Testis (tissue), 3 donors: ENCODE results near the gene XYLT1. TPM values are rescaled to one million over a fixed set of nuclear protein-coding genes. Genes with fewer than 3 reads are reported as not detected.

Experiments used
- DNase-seq: peaks from one replicate; pipeline ENCODE4 v3.0.0-alpha.2; 2019
- H3K27ac ChIP-seq, 2 donors: fragments of 200-600 bp; sonication (generic); one replicate each; pipeline ENCODE4 v1.5.1; 2019
- H3K27me3 ChIP-seq: fragments of 200-600 bp; sonication (generic); one replicate; pipeline ENCODE4 v1.5.1; 2019
- H3K36me3 ChIP-seq: fragments of 200-600 bp; sonication (generic); one replicate; pipeline ENCODE4 v1.5.1; 2017; ENCODE audit warnings: low read depth; ENCODE audit errors: missing control alignments
- H3K4me1 ChIP-seq: fragments of 200-600 bp; sonication (generic); one replicate; pipeline ENCODE4 v1.5.1; 2019
- H3K4me3 ChIP-seq, 2 donors: fragments of 200-600 bp; sonication (generic); one replicate each; pipeline ENCODE4 v1.5.1; 2017 to 2019
- H3K9me3 ChIP-seq: fragments of 200-600 bp; sonication (generic); one replicate; pipeline ENCODE4 v1.5.1; 2017
- POLR2A ChIP-seq: fragments of 450-650 bp; IDR thresholded peaks from one replicate; pipeline ENCODE4 v1.6.1; 2017; ENCODE audit warnings: antibody characterized with exemption, mild to moderate bottlenecking, moderate library complexity
- WGBS, 2 donors: methylation state at CpG; one replicate each; pipeline ENCODE4 v1.1.5; 2018; 5-methylcytosine and 5-hydroxymethylcytosine counted together
- intact Hi-C: fragments of 100-400 bp; cut with DNase I; formaldehyde crosslinking; loops from one replicate; pipeline ENCODE4 v1.15.1; 2023; ENCODE audit warnings: low total_unique reads
- polyA plus RNA-seq: library from polyadenylated mRNA; stranded (reverse); fragments of 350-450 nt; fragmentation: Illumina TruSeq; extraction: RNeasy Lipid Tissue Mini Kit (QIAGEN cat#74804); gene quantifications from one replicate; pipeline ENCODE4 v1.2.3, GENCODE V29; 2014; ENCODE audit warnings: low read depth, low replicate concordance; ENCODE audit not compliant: insufficient read depth
- total RNA-seq, 2 donors: library from RNA; depleted of rRNA; stranded (reverse); fragments of >200 nt; gene quantifications; one replicate each; pipeline ENCODE4 v1.2.3, GENCODE V29; 2016
- TF ChIP-seq, protein P1 (sequence below), 3 experiments: fragments of 450-650 bp in 2 of 3; fragments of 200-600 bp in 1 of 3; sonication (generic) in 1 of 3; IDR thresholded peaks; one replicate each; pipeline ENCODE4 v1.5.1; 2016 to 2019; ENCODE audit warnings: antibody characterized with exemption in 3 of 3, mild to moderate bottlenecking in 2 of 3, moderate library complexity in 1 of 3

XYLT1 gene
- total and polyA plus RNA-seq, 3 donors from 2014 or later, result 6.5 to 20.7 (median 13.6) TPM

DNA sequence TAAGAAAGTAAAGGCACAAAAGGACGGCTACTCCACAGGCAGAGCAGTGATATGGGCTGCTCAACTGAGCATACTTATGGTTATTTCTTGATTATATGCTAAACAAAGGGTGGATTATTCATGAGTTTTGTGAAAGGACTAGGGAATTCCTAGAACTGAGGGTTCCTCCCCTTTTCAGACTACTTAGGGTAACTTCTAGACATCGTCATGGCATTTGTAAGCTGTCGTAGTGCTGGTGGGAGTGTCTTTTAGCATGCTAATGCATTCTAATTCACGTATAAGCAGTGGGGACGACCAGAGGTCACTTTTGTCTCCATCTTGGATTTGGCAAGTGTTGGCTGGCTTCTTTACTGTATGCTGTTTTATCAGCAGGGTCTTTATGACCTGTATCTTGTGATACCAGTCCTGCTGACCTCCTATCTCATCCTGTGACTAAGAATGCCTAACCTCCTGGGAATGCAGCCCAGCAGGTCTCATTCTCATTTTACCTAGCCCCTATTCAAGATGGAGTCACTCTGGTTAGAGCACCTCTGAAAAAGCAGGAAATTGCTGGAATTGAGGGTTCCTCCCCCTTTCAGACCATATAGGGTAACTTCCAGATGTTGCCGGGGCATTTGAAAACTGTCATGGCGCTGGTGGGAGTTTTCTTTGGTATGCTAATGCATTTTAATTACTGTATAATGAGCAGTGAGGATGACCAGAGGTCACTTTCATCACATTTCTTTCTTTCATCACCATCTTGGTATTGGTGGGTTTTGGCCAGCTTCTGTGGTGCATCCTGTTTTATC lies 388.5 kb downstream of the XYLT1 start:
- no peak overlapping the region for H3K27ac ChIP-seq
- DNase-seq, result no peak
- 69 to 78% methylated on average over 7 of the region's 7 CpGs for WGBS, 2 donors
- TF ChIP-seq, protein P1, sequence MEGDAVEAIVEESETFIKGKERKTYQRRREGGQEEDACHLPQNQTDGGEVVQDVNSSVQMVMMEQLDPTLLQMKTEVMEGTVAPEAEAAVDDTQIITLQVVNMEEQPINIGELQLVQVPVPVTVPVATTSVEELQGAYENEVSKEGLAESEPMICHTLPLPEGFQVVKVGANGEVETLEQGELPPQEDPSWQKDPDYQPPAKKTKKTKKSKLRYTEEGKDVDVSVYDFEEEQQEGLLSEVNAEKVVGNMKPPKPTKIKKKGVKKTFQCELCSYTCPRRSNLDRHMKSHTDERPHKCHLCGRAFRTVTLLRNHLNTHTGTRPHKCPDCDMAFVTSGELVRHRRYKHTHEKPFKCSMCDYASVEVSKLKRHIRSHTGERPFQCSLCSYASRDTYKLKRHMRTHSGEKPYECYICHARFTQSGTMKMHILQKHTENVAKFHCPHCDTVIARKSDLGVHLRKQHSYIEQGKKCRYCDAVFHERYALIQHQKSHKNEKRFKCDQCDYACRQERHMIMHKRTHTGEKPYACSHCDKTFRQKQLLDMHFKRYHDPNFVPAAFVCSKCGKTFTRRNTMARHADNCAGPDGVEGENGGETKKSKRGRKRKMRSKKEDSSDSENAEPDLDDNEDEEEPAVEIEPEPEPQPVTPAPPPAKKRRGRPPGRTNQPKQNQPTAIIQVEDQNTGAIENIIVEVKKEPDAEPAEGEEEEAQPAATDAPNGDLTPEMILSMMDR (IDR thresholded peaks at IDR 0.05), result no peak
- intact Hi-C loops, result no loop called here
- H3K4me3 ChIP-seq, result no peak overlapping the region
- no peaks in the 10 kb centered on the region for H3K9me3 ChIP-seq
- no peaks in the 10 kb centered on the region for H3K36me3 ChIP-seq
- H3K4me1 ChIP-seq, result no peaks in the 10 kb centered on the region
- H3K27me3 ChIP-seq, result no peaks in the 10 kb centered on the region

DNA sequence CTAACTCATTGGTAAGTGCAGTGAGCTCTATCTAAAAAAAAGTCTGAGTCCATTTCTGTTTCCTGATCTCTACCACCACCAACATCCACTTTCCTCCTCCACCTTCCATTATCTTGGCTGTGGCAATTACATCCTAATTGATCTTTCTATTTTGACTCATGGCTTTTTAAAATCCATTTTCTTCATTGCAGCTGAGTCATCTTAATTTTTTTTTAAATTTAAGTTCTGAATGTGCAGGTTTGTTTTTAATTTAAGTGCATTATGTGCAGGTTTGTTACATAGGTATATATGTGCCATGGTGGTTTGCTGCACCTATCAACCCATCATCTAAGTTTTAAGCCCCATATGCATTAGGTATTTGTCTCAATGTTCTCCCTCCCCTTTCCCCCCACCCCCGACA lies 390.7 kb downstream of the XYLT1 start:
- Histone ChIP-seq H3K4me3 (no peak overlapping the region), H3K27me3 (no peaks in the 10 kb centered on the region), H3K4me1 (no peaks in the 10 kb centered on the region), H3K36me3 (no peaks in the 10 kb centered on the region), H3K27ac (no peak overlapping the region), H3K9me3 (no peaks in the 10 kb centered on the region)
- intact Hi-C loops, result no loop called here
- no peak for TF ChIP-seq POLR2A
- TF ChIP-seq, protein P1 (IDR thresholded peaks at IDR 0.05), result no peak
- WGBS, 2 donors, result 55 to 57% methylated on average over 1 of the region's 1 CpG
- no peak for DNase-seq

DNA sequence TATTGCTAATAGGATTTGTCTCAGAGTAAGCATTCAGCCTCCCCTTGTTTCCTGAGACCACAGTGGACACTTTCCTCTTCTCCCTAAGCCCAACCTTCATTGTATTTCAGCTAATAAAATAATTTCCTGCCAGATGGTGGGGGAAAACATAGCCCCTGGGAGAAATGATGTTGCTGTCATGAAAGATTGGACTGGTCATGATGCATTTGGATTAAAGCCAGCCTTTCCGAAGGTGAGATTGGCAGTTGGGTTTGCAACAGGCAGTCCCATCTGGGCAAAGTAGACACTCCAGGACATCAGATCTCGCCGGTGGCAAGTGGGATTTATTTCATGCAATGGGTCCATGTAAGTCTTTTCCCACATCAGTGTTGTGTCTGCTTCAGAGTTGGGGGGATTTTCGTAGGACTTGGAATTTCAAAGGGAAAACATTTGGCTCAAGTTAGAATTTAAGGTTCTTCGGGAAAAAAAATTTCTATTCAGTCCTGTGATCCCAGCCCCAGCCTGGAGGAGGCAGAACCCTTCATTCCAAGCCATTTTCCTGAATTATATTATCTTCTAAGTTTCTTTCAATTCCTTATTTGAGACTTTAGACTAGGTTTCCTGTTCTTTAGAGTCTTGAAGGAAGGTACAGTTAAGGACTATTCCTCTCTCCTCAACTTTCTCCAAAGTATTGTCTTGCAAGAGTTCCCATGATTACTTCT lies 391.7 kb downstream of the XYLT1 start:
- no peak for DNase-seq
- Histone ChIP-seq H3K27me3 (no peaks in the 10 kb centered on the region), H3K4me3 (no peak overlapping the region), H3K9me3 (no peaks in the 10 kb centered on the region), H3K27ac (no peak overlapping the region), H3K4me1 (no peaks in the 10 kb centered on the region), H3K36me3 (no peaks in the 10 kb centered on the region)
- intact Hi-C loops, result no loop called here
- WGBS, 2 donors, result 75 to 81% methylated on average over 5 of the region's 5 CpGs
- TF ChIP-seq, protein P1 (IDR thresholded peaks at IDR 0.05), result no peak

DNA sequence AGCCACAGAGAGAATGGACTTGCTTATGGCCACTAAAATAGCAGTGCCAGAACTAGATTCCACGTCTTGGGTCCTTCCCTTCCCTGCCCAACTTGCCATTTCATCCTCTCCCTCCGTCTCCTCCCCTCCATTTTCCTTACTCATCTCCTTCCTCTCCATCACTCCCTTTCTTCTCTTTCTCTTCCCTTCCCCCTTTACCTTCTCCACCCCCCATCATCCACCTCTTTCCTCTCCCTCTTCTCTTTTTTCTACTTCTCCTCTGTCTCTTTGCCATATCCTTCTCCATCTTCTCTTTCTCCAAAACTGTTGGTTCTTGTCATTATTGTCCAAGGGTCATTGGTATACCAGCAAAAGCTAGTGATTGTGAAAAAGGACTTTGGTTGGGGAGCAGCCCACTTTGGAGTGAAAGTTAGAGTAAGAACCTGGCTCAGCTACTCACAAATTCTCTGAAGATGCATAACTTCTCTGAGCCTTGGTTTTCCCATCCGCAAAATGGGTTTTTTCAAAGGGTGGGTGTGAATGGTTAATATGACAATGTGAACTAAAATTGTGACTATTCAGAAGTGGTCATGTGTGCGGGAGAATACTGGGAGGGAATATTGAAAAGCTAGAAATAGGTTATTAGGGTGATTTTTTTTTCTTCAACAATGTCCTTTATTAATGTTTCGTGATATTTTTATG lies 393.8 kb downstream of the XYLT1 start:
- no peaks in the 10 kb centered on the region for H3K4me1 ChIP-seq
- TF ChIP-seq POLR2A, result no peak
- TF ChIP-seq, protein P1 (IDR thresholded peaks at IDR 0.05), result no peak
- H3K27ac ChIP-seq, result no peak overlapping the region
- no peaks in the 10 kb centered on the region for H3K27me3 ChIP-seq
- no peaks in the 10 kb centered on the region for H3K36me3 ChIP-seq
- intact Hi-C loops, result no loop called here
- 87 to 89% methylated on average over 5 of the region's 5 CpGs for WGBS, 2 donors
- H3K9me3 ChIP-seq, result no peaks in the 10 kb centered on the region
- no peak for DNase-seq
- no peak overlapping the region for H3K4me3 ChIP-seq
